Astrocyte of the spinal cord (primary cell): ENCODE results near the gene MSANTD2.
A peak's percentile ranks its signal among the peaks of the same experiment; 100 is the strongest.

Source experiments
- DNase-seq: peaks from one replicate; pipeline ENCODE4 v3.0.0; 2011; ENCODE audit warnings: low read depth, low spot score
- H3K4me3 ChIP-seq: 2 replicates; pipeline ENCODE4 v1.5.1; 2011; ENCODE audit warnings: low read depth, mild to moderate bottlenecking, low read length, moderate library complexity
- in situ Hi-C: cut with HindIII; loops from 2 replicates; pipeline ENCODE4 v1.10.0; 2017; ENCODE audit warnings: low sequenced_read_pairs
- TF ChIP-seq, protein P1 (sequence below): IDR thresholded peaks from 2 replicates; pipeline ENCODE4 v1.5.1; 2012; ENCODE audit warnings: low read depth, mild to moderate bottlenecking, low read length, inconsistent platforms

Gene MSANTD2

DNA sequence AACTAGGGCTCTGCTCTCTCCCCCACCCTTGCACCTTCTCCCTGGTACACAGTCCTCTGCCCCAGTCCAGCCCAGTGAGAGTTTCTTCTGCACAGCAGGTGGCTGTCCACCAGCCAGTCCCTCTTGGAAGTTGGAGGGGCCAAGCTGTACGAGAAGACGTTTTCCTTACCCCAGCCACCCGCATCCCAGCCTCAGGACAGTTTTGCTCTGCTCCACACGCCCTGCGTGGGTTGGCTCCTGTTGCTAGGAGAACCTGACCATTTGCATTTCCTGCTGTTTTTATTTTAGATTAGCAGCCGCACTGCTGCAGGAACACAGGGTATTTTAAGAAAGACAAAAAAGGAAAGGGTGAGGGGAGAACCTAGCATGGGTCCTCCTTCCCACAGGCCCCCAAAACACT, 78.0 kb downstream of the MSANTD2 start:
- no peak overlapping the region for H3K4me3 ChIP-seq
- no peak for DNase-seq
- in situ Hi-C loops, result no loop called here
- TF ChIP-seq, protein P1, sequence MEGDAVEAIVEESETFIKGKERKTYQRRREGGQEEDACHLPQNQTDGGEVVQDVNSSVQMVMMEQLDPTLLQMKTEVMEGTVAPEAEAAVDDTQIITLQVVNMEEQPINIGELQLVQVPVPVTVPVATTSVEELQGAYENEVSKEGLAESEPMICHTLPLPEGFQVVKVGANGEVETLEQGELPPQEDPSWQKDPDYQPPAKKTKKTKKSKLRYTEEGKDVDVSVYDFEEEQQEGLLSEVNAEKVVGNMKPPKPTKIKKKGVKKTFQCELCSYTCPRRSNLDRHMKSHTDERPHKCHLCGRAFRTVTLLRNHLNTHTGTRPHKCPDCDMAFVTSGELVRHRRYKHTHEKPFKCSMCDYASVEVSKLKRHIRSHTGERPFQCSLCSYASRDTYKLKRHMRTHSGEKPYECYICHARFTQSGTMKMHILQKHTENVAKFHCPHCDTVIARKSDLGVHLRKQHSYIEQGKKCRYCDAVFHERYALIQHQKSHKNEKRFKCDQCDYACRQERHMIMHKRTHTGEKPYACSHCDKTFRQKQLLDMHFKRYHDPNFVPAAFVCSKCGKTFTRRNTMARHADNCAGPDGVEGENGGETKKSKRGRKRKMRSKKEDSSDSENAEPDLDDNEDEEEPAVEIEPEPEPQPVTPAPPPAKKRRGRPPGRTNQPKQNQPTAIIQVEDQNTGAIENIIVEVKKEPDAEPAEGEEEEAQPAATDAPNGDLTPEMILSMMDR, result no peak

DNA sequence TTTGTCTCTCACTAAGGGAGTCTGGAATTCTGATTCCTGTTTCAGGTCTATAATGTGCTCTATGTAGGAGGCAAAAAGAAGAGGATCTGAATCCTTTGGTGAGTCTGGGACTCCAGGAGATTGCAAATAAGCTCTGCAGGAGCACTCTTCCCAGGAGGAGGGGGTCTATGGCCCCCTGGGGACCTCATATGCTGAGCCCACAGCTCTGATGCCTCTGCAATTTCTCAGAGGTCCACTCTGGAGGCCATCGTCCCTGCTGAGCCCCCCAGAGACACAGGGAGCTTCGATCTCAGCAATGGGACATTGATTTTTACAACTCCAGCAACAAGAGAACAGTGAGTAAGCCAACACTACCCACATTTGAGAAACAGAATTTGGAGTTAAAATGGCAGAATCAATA, 80.7 kb downstream of the MSANTD2 start:
- DNase-seq, result no peak
- TF ChIP-seq, protein P1, result no peak
- no peak overlapping the region for H3K4me3 ChIP-seq
- in situ Hi-C loops, result no loop called here

DNA sequence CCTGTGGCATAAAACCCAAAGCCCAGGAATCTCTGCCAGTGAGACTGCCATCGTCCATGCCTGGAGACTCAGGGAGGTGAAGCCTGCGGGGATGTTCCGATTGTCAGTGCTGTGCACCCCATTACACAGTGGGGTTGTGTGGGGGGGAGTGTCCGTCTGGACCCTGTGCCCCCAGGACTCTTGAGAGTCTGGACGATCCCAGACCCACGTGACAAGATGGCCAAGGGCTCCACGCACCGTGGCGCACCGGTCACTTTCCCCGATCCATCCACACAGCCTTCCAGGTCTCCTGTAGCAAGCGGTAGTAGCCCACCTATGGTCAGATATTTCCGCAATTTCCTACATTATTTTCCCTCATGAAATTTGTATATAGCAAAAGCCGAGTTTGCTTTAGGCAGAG, 81.4 kb downstream of the MSANTD2 start:
- DNase-seq, result no peak
- H3K4me3 ChIP-seq, result no peak overlapping the region
- TF ChIP-seq, protein P1, result no peak
- in situ Hi-C loops, result no loop called here

DNA sequence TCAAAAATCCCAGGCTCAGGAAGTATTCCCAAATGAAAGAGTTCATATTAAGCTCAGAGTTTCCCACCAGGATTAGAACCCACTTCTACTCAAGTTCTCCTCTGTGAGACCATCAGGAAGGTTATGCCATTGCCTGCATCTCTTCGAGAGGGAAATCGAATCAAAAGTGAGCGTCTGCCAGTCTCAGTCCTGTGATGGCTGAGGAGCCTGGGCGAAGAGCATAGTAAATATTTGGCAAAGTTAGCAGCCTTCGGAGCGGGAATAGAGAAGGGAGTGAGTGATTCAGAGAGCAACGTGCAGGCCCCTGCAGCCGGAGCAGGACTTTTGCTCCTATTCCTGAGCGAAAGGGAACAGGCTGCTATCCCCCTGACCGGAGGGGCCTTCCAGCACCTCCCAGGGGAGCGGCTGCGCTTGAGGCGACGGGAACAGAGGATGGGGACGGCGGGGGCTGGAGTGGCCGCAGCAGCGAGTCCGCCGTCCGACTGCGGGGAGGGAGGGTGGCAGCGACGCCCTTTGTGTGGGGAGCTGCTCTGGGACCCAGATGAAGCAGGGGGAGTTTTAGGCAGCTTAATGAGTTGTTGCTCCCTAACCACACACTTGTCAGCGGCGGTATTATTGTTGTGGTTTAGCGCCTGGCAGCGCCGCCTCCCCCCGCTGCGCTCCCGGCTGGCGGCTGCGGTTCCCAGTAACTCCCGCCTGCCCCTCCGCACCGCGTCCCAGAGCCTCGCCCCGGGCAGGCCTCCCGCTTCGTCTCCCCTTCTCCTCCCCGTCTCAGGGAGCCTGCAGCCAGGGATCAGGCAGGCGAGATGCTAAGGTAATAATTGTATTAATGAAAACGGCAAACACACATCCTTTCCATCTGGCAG, 82.2 kb downstream of the MSANTD2 start:
- peak; percentile 52 for DNase-seq
- TF ChIP-seq, protein P1, result no peak
- in situ Hi-C loops, result no loop called here
- H3K4me3 ChIP-seq, result peak overlapping the region; percentile 35

DNA sequence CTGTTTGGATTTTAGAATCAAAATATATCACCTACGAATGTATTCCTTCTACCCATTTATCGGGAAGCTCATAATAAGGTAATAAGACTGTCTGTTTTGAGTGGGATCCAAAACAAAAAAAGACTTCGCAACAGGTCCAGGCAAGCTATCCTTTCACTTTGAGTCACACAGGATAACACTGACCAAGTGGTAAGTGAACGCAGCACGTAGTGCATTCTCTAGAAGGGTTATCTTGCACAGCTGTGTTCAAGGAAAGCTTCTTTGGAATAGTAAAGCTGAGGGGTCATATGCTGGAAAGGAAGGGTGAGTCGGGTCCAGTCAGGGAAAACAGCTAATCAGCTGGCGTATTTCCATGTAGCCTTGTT, 82.8 kb downstream of the MSANTD2 start:
- no peak for DNase-seq
- no peak overlapping the region for H3K4me3 ChIP-seq
- in situ Hi-C loops, result no loop called here
- TF ChIP-seq, protein P1, result no peak

DNA sequence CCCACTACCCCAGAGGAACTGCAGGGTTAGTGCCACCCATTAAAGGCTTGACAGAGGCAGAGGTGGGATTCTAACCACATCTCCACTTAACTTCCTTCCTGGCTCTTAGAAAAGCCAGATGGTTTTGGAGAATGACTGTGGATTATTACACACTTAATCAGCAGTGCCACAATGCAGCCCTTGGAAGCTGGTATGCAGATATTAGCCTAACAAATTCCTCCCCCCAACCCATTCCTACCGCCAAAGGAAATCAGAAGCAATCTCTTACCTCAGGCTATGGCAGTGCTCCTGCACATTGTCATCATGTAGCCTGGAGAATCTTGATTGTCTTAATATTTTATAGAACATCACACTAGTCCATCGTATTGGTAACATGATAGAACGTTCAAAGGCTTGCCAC, 83.6 kb downstream of the MSANTD2 start:
- DNase-seq, result peak; percentile 20
- no peak overlapping the region for H3K4me3 ChIP-seq
- TF ChIP-seq, protein P1, result no peak
- in situ Hi-C loops, result no loop called here
